RWPE2 (cell line): ENCODE measurements around the gene RASL10B.

Source experiments
- ATAC-seq: fragments of 200-7000 bp; cut with Tn5 transposase; 3 replicates; pipeline ENCODE4 v1.9.1; 2021; ENCODE audit warnings: low read depth
- DNase-seq: peaks from one replicate; pipeline ENCODE4 v3.0.0-alpha.2; 2020; ENCODE audit warnings: low spot score
- H3K27ac ChIP-seq: fragments of 450-650 bp; 2 replicates; pipeline ENCODE4 v1.5.1; 2017; ENCODE audit warnings: mild to moderate bottlenecking; ENCODE audit not compliant: poor library complexity, severe bottlenecking
- H3K27me3 ChIP-seq: fragments of 250-450 bp; sonication (Bioruptor Pico); 2 replicates; pipeline ENCODE4 v1.5.1; 2021; ENCODE audit warnings: mild to moderate bottlenecking, moderate library complexity; ENCODE audit not compliant: insufficient read depth, poor library complexity, severe bottlenecking
- H3K36me3 ChIP-seq: fragments of 250-450 bp; sonication (Bioruptor Pico); 2 replicates; pipeline ENCODE4 v1.5.1; 2020; ENCODE audit warnings: low read depth, mild to moderate bottlenecking, moderate library complexity
- H3K4me1 ChIP-seq: fragments of 250-450 bp; sonication (Bioruptor Pico); 2 replicates; pipeline ENCODE4 v1.5.1; 2021; ENCODE audit warnings: mild to moderate bottlenecking, moderate library complexity; ENCODE audit not compliant: insufficient read depth, poor library complexity, severe bottlenecking
- H3K4me3 ChIP-seq: fragments of 250-450 bp; sonication (Bioruptor Pico); 2 replicates; pipeline ENCODE4 v1.5.1; 2021; ENCODE audit warnings: mild to moderate bottlenecking, moderate library complexity; ENCODE audit not compliant: severe bottlenecking
- H3K9me3 ChIP-seq: fragments of 250-450 bp; sonication (Bioruptor Pico); 2 replicates; pipeline ENCODE4 v1.5.1; 2021; ENCODE audit warnings: mild to moderate bottlenecking, moderate library complexity; ENCODE audit not compliant: severe bottlenecking
- TF ChIP-seq, protein P1 (sequence below): fragments of 450-650 bp; IDR thresholded peaks from one replicate; pipeline ENCODE4 v1.5.1; 2017; ENCODE audit warnings: mild to moderate bottlenecking, moderate library complexity; ENCODE audit not compliant: poor library complexity, severe bottlenecking

The RASL10B gene

DNA sequence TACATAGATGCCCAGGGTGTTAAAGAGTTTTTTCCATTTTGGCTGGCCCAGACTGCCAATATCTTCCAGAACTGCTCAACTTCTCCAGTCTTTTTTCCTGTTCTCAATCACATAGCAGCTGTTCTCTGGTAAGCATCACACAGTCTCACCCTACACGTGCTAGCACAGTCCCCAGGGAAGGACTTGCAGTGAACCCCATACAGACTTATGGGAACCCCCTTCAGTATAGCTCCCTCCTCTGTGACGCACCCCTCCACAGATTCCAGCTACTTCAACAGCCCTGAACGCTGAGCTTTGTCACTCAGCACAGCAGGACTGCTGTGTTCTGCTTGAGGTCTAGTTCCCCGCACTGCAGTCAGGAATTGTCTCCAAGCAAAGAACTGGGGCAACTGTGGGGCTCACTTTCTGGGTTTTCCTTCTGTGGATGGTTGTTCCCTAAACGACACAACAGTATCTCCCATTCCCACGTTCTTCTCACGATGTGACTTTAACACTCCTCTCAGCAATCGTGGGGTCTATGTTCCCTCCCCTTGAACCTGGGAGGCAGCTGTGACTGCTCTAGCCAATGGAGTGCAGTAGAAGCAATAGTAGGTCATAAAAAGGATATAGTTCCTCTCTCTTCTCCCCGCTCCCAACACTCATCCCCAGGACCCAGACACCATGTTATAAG is 60.4 kb downstream of the RASL10B start:
- TF ChIP-seq, protein P1, sequence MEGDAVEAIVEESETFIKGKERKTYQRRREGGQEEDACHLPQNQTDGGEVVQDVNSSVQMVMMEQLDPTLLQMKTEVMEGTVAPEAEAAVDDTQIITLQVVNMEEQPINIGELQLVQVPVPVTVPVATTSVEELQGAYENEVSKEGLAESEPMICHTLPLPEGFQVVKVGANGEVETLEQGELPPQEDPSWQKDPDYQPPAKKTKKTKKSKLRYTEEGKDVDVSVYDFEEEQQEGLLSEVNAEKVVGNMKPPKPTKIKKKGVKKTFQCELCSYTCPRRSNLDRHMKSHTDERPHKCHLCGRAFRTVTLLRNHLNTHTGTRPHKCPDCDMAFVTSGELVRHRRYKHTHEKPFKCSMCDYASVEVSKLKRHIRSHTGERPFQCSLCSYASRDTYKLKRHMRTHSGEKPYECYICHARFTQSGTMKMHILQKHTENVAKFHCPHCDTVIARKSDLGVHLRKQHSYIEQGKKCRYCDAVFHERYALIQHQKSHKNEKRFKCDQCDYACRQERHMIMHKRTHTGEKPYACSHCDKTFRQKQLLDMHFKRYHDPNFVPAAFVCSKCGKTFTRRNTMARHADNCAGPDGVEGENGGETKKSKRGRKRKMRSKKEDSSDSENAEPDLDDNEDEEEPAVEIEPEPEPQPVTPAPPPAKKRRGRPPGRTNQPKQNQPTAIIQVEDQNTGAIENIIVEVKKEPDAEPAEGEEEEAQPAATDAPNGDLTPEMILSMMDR = no peak
- DNase-seq (no peak), ATAC-seq (no peak)
- Histone ChIP-seq H3K4me3 (no peak overlapping the region), H3K9me3 (no peaks in the 10 kb centered on the region), H3K36me3 (no peaks in the 10 kb centered on the region), H3K4me1 (peaks cover 45% of the 10 kb centered on the region), H3K27ac (peak overlapping the region; percentile 91), H3K27me3 (no peaks in the 10 kb centered on the region)
